HG03175 (cell line): ENCODE results near the gene DHRS7C.
"Not testable (repeated sequence)": the region's sequence is repeated elsewhere in the genome, so short reads cannot be mapped to it uniquely, and the experiment has no call there.

ENCODE experiments used
- ATAC-seq: cut with Tn5 transposase; IDR thresholded peaks from one replicate; pipeline ENCODE4 v1.9.1; 2021; ENCODE audit warnings: mild to moderate bottlenecking, moderate library complexity; ENCODE audit not compliant: unreplicated experiment

The DHRS7C gene

GRCh38 chr17:9810100-9810949, 18.9 kb upstream of the DHRS7C start:
- no peak for ATAC-seq

GRCh38 chr17:9809409-9809808, 18.0 kb upstream of the DHRS7C start:
- ATAC-seq: no peak

- no peak for ATAC-seq
Measured at GRCh38 chr17:9806699-9807098, 15.3 kb upstream of the DHRS7C start.

- ATAC-seq: no peak
Measured at GRCh38 chr17:9805769-9806168, 14.4 kb upstream of the DHRS7C start.

- ATAC-seq: no peak
Measured at GRCh38 chr17:9802697-9803096, 11.3 kb upstream of the DHRS7C start.

GRCh38 chr17:9802294-9802693, 10.9 kb upstream of the DHRS7C start:
- ATAC-seq: no peak

GRCh38 chr17:9801505-9801904, 10.1 kb upstream of the DHRS7C start:
- ATAC-seq: no peak

- ATAC-seq: no peak
Measured at GRCh38 chr17:9798724-9799123, 7.3 kb upstream of the DHRS7C start.

- ATAC-seq: no peak
Measured at GRCh38 chr17:9798008-9798407, 6.6 kb upstream of the DHRS7C start.

GRCh38 chr17:9792181-9792840, 919 bp upstream of the DHRS7C start:
- ATAC-seq: no peak

- no peak for ATAC-seq
Measured at GRCh38 chr17:9790316-9790715, 1.1 kb downstream of the DHRS7C start.

GRCh38 chr17:9788601-9789000, 2.8 kb downstream of the DHRS7C start:
- ATAC-seq: no peak

- no peak for ATAC-seq
Measured at GRCh38 chr17:9784544-9784943, 6.8 kb downstream of the DHRS7C start.

GRCh38 chr17:9783465-9783864, 7.9 kb downstream of the DHRS7C start:
- not testable (repeated sequence) for ATAC-seq

GRCh38 chr17:9783050-9783449, 8.3 kb downstream of the DHRS7C start:
- no peak for ATAC-seq

- no peak for ATAC-seq
Measured at GRCh38 chr17:9780552-9780951, 10.8 kb downstream of the DHRS7C start.

GRCh38 chr17:9776911-9777310, 14.5 kb downstream of the DHRS7C start:
- ATAC-seq: no peak

- ATAC-seq: no peak
Measured at GRCh38 chr17:9772658-9773057, 18.7 kb downstream of the DHRS7C start.

- ATAC-seq: no peak
Measured at GRCh38 chr17:9771465-9771864, 19.9 kb downstream of the DHRS7C start.

- no peak for ATAC-seq
Measured at GRCh38 chr17:9769036-9769695, 22.2 kb downstream of the DHRS7C start.

- no peak for ATAC-seq
Measured at GRCh38 chr17:9768381-9768934, 22.9 kb downstream of the DHRS7C start.
